GM12872 (cell line): ENCODE data around the gene CCSER1.

ENCODE experiments used
- CTCF ChIP-seq: IDR thresholded peaks from 3 replicates; pipeline ENCODE4 v1.5.1; 2011; ENCODE audit warnings: low read depth, mild to moderate bottlenecking, low read length, moderate library complexity; ENCODE audit not compliant: insufficient read depth

Gene CCSER1

GRCh38 chr4:91032725-91033445, 905.7 kb downstream of the CCSER1 start:
- TF ChIP-seq CTCF, result no peak

GRCh38 chr4:91035276-91035675, 908.1 kb downstream of the CCSER1 start:
- TF ChIP-seq CTCF, result no peak

- TF ChIP-seq CTCF, result no peak
Measured at GRCh38 chr4:91037951-91038350, 910.8 kb downstream of the CCSER1 start.

GRCh38 chr4:91057871-91058270, 930.7 kb downstream of the CCSER1 start:
- TF ChIP-seq CTCF, result no peak

GRCh38 chr4:91058345-91058744, 931.2 kb downstream of the CCSER1 start:
- no peak for TF ChIP-seq CTCF

- TF ChIP-seq CTCF, result no peak
Measured at GRCh38 chr4:91064157-91064853, 937.1 kb downstream of the CCSER1 start.

- no peak for TF ChIP-seq CTCF
Measured at GRCh38 chr4:91065117-91065516, 937.9 kb downstream of the CCSER1 start.
